Right cardiac atrium (tissue), 5 donors: Measurements from ENCODE around the gene LRRC56. TPM values are rescaled to one million over a fixed set of nuclear protein-coding genes. Genes with fewer than 3 reads are reported as not detected.

ENCODE experiments used
- ATAC-seq, 2 donors: fragments of 200-7000 bp; cut with Tn5 transposase; one replicate each; pipeline versions ENCODE4 v1.8.0 to v1.9.1; 2020; ENCODE audit warnings: moderate library complexity in 2 of 2, mild to moderate bottlenecking in 1 of 2
- DNase-seq, 3 donors: peaks; one replicate each; pipeline ENCODE4 v3.0.0-alpha.2; 2020
- H3K27ac ChIP-seq: one replicate; pipeline ENCODE4 v1.5.1; 2013; ENCODE audit warnings: mild to moderate bottlenecking, low read length, control low read depth, moderate library complexity
- H3K27me3 ChIP-seq: one replicate; pipeline ENCODE4 v1.6.1; 2013; ENCODE audit not compliant: control insufficient read depth, insufficient read depth
- H3K4me1 ChIP-seq: one replicate; pipeline ENCODE4 v1.6.1; 2013; ENCODE audit warnings: low read length; ENCODE audit not compliant: control insufficient read depth, insufficient read depth
- H3K4me3 ChIP-seq: one replicate; pipeline ENCODE4 v1.5.1; 2013; ENCODE audit warnings: low read length, control low read depth
- H3K9me3 ChIP-seq: one replicate; pipeline ENCODE4 v1.6.1; 2013; ENCODE audit warnings: low read length; ENCODE audit not compliant: control insufficient read depth
- WGBS: extraction: QIAGEN DNeasy Blood & Tissue Kit; methylation state at CpG from one replicate; pipeline ENCODE4 v1.1.7; 2013; 5-methylcytosine and 5-hydroxymethylcytosine counted together
- intact Hi-C, 4 donors: fragments of 100-400 bp; cut with DNase I; formaldehyde crosslinking; loops; one replicate each; pipeline versions ENCODE4 v1.11.0 to v1.14.0; 2022 to 2023
- polyA plus RNA-seq: library from polyadenylated mRNA; stranded (reverse); fragments of 200-250 nt; gene quantifications from one replicate; pipeline ENCODE4 v1.2.3, GENCODE V29; 2013
- total RNA-seq, 4 donors: library from RNA; stranded (reverse); fragmentation: NEBNext Ultra II Directional; extraction: Animal tissue kit (Norgen Biotek cat#: 25700); gene quantifications; one replicate each; pipeline ENCODE4 v1.2.1, GENCODE V29; 2021
- donor health status: healthy with polysubstance abuse.
- donor health status: DM: no; HTN: yes; CAD: no.
- donor health status: DM: no; HTN: no; CAD: no.
- donor health status: DM: no; HTN: yes; CAD: no; lungs with severe emphysema.
- donor health status: DM: yes; HTN: yes; CAD: no.

The LRRC56 gene
- total and polyA plus RNA-seq, 5 donors: 0.36 to 0.59 (median 0.46) TPM

DNA sequence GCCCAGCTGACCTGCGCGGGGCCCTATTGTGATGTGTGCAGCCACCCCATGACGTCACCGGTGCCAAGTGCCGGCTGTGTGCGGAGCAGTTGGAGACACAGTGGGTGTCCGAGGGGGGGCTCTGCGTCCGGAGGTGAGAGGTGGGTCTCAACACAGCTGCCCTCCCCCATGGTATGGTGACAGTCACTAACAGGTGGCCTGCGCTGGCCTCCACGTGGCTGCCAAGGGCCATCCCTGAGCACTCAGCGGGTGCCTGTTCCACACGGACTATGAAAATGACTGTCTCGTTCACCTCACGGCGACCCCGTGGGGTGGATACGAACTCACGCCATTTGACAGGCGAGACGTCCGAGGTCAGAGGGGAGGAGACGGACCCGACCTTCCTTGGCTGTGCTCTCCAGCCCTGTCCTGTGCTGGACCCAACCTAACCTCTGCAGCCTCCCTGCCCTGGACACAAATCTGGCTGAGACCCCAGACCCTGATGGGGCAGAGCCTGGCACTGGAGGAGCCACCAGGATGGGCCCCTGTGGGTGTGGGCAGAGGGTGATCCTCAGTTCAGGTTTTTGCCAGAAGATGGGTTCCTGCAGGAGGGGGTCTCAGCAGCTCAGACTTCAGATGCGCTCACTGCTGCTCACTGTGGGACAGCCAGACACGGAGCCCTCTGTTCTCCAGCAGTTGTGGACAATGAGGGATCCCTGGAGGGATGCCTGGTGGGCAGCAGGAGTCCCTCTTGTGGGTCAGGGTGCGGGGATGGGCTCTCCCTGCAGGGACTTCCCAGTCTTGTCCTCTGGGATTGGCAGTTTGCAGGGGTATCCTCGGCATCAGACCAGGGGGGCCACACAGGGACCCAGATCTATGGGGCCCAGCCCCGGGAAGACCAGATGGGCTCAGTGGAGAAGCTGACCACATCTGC, 8.3 kb upstream of the LRRC56 start:
- Histone ChIP-seq H3K4me3 (no peak overlapping the region), H3K27me3 (no peaks in the 10 kb centered on the region), H3K27ac (no peak overlapping the region), H3K9me3 (no peaks in the 10 kb centered on the region), H3K4me1 (no peaks in the 10 kb centered on the region)
- DNase-seq (peak in 1 of 3 donors; percentile 53), ATAC-seq (peak in 1 of 2 donors; percentile 10)
- intact Hi-C loops: no loop called here
- WGBS: 67% methylated on average over 29 of the region's 29 CpGs

DNA sequence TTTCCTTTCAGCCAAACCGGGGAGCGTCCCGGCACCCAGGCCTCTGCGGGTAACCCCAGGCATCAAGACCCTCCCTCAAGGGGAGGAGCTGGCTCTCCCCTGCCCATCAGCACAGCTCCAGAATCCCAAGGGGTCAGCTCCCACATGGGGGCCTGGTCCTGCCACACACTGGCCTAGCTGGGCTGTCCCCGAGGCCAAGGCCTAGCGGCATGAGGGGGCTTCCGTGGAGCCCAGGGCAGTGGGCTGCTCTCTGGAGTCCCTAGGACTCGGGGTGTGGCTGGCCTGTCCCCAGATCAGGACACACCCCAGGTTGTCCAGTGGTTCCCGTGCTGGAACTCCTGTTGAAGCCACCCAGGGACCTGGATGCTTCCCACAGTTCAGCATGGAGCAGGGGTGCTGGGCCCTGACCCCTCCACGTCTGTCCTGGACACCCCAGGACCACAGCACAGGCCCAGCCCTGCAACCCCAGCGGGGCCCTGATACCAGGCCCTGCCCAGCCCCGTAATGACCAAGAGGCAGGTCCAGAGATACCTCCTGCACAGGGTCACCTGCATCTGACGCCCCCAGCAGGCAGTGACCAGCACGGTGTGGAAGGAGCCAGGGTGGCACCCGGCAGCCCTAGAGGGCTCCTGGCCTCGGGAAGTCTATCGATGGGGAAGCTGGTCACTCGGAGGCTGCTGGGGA, 7.5 kb upstream of the LRRC56 start:
- H3K4me1 ChIP-seq: no peaks in the 10 kb centered on the region
- no peak overlapping the region for H3K27ac ChIP-seq
- no peak overlapping the region for H3K4me3 ChIP-seq
- intact Hi-C loops: no loop called here
- H3K27me3 ChIP-seq: no peaks in the 10 kb centered on the region
- 77% methylated on average over 18 of the region's 18 CpGs for WGBS
- DNase-seq: peak in 1 of 3 donors; percentile 52
- ATAC-seq: no peak
- no peaks in the 10 kb centered on the region for H3K9me3 ChIP-seq

DNA sequence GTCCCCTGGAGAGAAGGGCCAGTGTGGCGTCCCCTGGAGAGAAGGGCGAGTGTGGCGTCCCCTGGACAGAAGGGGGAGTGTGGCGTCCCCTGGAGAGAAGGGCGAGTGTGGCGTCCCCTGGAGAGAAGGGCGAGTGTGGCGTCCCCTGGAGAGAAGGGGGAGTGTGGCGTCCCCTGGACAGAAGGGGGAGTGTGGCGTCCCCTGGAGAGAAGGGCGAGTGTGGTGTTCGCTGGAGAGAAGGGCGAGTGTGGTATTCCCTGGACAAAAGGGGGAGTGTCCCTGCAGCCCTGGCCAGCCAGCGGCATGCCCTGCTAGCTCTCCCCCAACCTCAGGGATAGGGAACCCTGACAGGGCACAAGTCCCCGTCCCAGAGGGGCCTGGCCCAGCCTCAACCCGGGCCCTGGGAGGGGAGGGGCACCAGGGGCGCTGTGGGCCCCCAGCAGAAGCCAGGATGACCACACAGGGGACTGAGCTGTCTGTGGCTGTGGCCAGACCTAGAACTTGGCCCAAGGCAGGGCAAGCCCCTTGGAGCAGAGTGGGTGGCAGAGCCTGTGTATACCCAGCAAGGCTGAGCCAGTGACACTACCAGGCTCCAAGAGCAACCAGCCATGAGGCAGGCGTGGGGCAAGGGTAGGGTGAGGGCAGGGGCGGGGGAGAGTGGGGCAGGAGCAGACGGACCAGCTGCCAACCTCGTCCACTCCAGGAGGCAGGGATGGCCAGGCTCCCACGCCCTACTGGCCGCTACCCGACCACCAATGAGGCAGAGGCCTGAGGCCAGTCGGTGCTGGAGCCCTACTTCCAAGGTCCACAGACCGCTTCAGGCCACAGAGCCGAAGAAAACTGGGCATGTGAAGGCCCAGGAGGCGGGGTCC, 6.1 kb upstream of the LRRC56 start:
- Histone ChIP-seq H3K4me3 (no peak overlapping the region), H3K27me3 (no peaks in the 10 kb centered on the region), H3K9me3 (no peaks in the 10 kb centered on the region), H3K4me1 (no peaks in the 10 kb centered on the region), H3K27ac (no peak overlapping the region)
- DNase-seq (peak in 1 of 3 donors; percentile 57), ATAC-seq (no peak)
- 87% methylated on average over 28 of the region's 28 CpGs for WGBS
- intact Hi-C loops: no loop called here

DNA sequence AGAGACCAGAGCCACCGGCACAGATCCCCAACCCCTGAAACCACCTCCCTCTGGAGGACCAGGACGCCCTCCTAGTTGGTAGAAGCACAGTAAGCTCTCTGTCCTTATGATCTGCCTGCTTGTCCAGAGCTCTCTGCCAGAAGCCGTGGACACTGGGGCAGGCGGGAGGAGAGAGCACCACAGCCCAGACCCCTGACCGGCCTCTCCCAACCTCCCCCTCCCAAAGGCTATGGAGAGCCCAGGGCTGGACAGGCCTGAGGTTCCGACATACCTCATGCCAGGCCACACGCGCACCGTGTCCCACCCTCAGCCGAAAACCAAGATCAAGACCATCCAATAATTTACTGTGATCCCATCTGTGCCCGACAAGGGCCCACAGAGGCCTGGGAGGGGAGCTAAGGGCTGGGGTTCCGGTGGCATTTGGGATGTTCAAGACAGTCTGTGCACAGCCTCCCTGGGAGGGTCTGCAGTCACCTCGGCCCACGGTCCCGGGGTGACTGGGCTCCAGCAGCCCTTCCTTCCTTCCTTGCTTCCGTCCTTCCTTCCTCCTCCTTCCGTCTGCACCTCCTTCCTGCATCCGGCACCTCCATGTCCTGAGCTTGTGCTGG, 5.3 kb upstream of the LRRC56 start:
- no peaks in the 10 kb centered on the region for H3K27me3 ChIP-seq
- H3K4me1 ChIP-seq: no peaks in the 10 kb centered on the region
- WGBS: 81% methylated on average over 18 of the region's 18 CpGs
- H3K4me3 ChIP-seq: no peak overlapping the region
- intact Hi-C loops: no loop called here
- DNase-seq (no peak), ATAC-seq (no peak)
- H3K9me3 ChIP-seq: no peaks in the 10 kb centered on the region
- H3K27ac ChIP-seq: no peak overlapping the region

DNA sequence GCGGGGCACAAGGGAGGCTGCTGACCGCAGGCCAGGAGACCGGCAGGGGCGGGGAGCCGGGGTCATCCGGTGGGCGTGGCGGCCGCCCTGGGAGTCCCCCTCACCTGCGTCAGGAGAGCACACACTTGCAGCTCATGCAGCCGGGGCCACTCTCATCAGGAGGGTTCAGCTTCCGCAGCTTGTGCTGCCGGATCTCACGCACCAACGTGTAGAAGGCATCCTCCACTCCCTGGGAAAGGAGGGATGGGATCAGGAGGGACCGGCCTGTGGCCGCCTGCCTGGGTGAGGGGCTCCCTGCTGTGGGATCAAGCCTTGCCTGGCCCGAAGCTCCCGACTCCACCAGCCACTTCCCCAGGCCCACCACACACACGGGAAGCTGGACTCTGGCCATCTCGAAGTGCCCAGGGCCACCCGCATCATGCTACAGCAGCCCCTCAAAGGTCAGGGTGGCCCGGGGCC, 4.8 kb upstream of the LRRC56 start:
- Histone ChIP-seq H3K4me3 (no peak overlapping the region), H3K4me1 (no peaks in the 10 kb centered on the region), H3K27ac (no peak overlapping the region), H3K27me3 (no peaks in the 10 kb centered on the region), H3K9me3 (no peaks in the 10 kb centered on the region)
- peak in 1 of 3 donors; percentile 59 for DNase-seq
- WGBS: 80% methylated on average over 23 of the region's 23 CpGs
- intact Hi-C loops: no loop called here
- no peak for ATAC-seq

DNA sequence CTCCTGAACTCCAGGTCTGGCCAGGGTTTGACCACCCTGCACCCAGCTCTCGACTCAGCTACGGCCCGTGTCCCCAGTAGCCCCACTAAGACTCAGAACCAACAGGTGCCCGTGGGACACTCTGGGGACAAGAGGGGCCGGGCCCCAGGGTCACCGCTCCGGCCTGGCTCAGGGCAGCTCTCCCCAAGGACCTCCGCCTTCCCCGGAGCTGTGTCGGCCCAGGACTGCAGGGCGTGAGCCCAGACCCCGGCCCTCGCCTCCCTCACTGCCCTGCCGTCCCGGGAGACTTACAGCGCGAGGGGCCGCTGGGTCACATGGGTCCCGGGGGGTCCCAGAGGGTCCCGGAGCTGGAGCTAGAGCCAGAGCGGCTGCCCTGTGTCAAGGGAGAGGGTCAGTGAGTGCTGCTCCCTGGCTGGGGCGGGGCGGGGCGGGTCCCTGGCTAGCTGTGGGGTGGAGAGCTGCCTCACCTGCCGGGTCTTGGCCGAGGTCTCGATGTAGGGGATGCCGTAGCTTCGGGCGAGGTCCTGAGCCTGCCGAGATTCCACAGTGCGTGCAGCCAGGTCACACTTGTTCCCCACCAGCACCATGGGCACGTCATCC, 4.2 kb upstream of the LRRC56 start:
- Histone ChIP-seq H3K27ac (no peak overlapping the region), H3K4me3 (no peak overlapping the region), H3K27me3 (no peaks in the 10 kb centered on the region), H3K9me3 (no peaks in the 10 kb centered on the region), H3K4me1 (no peaks in the 10 kb centered on the region)
- ATAC-seq (no peak), DNase-seq (peak in 2 of 3 donors; percentile 24 to 51)
- intact Hi-C loops: no loop called here
- 94% methylated on average over 33 of the region's 33 CpGs for WGBS

DNA sequence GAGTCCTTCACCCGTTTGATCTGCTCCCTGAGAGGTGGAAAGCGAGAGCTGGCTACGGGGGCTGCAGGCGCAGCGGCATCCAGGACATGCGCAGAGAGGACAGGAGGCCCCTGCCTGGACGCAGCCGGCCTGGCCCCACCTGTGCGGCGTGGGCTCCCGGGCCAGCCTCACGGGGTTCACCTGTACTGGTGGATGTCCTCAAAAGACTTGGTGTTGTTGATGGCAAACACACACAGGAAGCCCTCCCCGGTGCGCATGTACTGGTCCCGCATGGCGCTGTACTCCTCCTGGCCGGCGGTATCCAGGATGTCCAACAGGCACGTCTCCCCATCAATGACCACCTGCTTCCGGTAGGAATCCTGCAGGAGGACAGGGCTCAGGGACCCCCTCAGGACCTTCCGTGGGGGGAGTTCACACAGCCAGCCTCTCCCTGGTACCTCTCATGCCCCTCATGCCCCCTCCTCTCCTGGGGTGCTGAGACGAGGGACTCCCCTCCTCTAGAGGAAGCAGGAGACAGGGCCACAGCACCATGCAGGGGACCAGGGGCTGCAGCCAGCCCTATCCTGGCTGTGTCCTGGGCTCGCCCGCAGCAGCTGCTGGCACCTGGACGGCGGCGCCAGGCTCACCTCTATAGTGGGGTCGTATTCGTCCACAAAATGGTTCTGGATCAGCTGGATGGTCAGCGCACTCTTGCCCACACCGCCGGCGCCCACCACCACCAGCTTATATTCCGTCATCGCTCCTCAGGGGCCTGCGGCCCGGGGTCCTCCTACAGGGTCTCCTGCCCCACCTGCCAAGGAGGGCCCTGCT, 3.5 kb upstream of the LRRC56 start:
- H3K9me3 ChIP-seq: no peaks in the 10 kb centered on the region
- peak in 2 of 3 donors; percentile 18 to 69 for DNase-seq
- WGBS: 91% methylated on average over 37 of the region's 37 CpGs
- H3K4me1 ChIP-seq: no peaks in the 10 kb centered on the region
- ATAC-seq: no peak
- no peaks in the 10 kb centered on the region for H3K27me3 ChIP-seq
- H3K4me3 ChIP-seq: no peak overlapping the region
- H3K27ac ChIP-seq: no peak overlapping the region
- intact Hi-C loops: no loop called here

DNA sequence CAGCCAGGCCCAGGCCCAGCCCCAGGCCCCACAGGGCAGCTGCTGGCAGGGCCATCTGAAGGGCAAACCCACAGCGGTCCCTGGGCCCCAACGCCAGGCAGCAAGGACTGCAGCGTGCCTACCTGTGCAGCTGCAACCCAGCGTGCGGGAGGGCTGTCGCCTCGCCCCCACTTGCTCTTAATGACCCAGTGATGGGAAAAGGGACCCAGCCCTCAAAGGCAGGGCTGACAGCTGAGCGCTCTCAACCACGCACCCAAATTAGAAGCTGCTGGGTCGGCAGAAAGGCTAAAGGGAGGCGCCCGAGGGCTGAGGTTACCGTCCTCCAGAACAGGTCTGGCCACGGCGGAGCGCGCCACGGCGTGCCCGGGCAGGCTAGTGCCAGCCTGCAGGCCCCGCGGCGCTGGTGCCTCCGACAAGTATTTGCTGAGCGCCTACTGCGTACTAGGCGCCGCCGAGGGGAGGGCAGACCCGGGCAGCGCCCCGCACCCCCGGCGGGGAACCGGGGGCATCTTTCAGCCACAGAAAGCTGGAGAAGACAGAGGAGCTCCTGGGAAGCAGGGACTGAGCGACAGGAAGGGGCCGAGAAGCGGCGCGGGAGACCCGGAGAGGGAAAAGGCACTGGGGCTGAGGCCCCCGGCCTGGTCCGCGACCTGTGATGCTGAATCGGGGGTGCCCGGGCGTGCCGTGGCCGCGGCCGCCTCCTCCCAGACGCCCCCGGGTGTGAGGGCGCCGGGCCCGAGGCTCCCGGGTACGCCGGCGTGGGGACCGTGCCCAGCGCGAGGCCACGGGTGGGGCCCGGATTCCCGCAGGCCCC, 2.7 kb upstream of the LRRC56 start:
- intact Hi-C loops: no loop called here
- DNase-seq (peak in 2 of 3 donors; percentile 70 to 75), ATAC-seq (no peak)
- Histone ChIP-seq H3K4me3 (peak overlapping the region; percentile 79), H3K27ac (no peak overlapping the region), H3K9me3 (no peaks in the 10 kb centered on the region), H3K4me1 (no peaks in the 10 kb centered on the region), H3K27me3 (no peaks in the 10 kb centered on the region)
- 9% methylated on average over 66 of the region's 66 CpGs for WGBS

DNA sequence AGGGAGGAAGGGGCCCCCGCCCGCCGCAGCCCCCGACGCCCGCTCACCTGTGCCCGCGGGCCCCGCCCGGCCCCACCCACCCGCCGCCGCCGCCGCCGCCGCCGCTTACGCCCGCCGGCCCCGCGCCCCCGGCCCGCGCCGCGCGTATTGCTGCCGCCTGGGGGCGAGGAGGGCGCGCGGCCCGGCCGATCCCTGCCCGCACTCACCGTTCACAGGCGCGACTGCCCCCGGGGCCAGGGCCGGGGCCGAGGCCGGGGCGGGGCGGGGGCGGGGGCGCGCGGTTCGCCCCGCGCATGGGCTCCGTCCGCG, 2.2 kb upstream of the LRRC56 start:
- H3K4me1 ChIP-seq: no peaks in the 10 kb centered on the region
- no peak for ATAC-seq
- intact Hi-C loops: no loop called here
- WGBS: 1% methylated on average over 50 of the region's 56 CpGs
- peak overlapping the region; percentile 79 for H3K4me3 ChIP-seq
- no peaks in the 10 kb centered on the region for H3K27me3 ChIP-seq
- no peaks in the 10 kb centered on the region for H3K9me3 ChIP-seq
- no peak for DNase-seq
- H3K27ac ChIP-seq: no peak overlapping the region
